K562 (cell line): ENCODE data around the gene ZNF428. TPM values are rescaled to one million over a fixed set of nuclear protein-coding genes. Genes with fewer than 3 reads are reported as not detected.

Experiments used
- MGA ChIP-seq: fragments of 450-650 bp; IDR thresholded peaks from 2 replicates; pipeline ENCODE4 v1.6.1; 2016; ENCODE audit warnings: mild to moderate bottlenecking, moderate library complexity
- polyA plus RNA-seq, 8 experiments: library from polyadenylated mRNA; depleted of rRNA in 4 of 8; stranded (reverse) in 5 of 8; unstranded in 3 of 8; fragments of >200 nt; fragmentation: Nextera tagmentation in 2 of 8; fragmentation: Illumina TruSeq in 1 of 8; extraction: Ambion mirVana in 2 of 8; extraction: Trizol in 1 of 8; gene quantifications; 2 replicates each; pipeline versions ENCODE4 v1.2.1 to v1.2.3, GENCODE V29; 2011 to 2014; ENCODE audit warnings: inconsistent platforms in 1 of 8, missing spikeins in 1 of 8
- total RNA-seq, 7 experiments: library from RNA; depleted of rRNA in 6 of 7; stranded (reverse); fragments of >200 nt in 6 of 7; fragmentation: Illumina TruSeq in 2 of 7; extraction: Trizol in 2 of 7; gene quantifications; 2 replicates each; pipeline versions ENCODE4 v1.2.1 to v1.2.3, GENCODE V29; 2011 to 2021; ENCODE audit warnings: low replicate concordance in 1 of 7
- TF ChIP-seq, protein P1 (sequence below): sonication (generic); formaldehyde crosslinking; IDR thresholded peaks from 2 replicates; pipeline ENCODE4 v1.9.0; 2022; ENCODE audit warnings: mild to moderate bottlenecking, missing genetic modification reagents

The ZNF428 gene
- total and polyA plus RNA-seq, 9 of the 15 experiments (the other 6 are each of a cell fraction or from before 2014, with no cell fraction given), result 0.15 to 85.7 (median 15.9) TPM

DNA sequence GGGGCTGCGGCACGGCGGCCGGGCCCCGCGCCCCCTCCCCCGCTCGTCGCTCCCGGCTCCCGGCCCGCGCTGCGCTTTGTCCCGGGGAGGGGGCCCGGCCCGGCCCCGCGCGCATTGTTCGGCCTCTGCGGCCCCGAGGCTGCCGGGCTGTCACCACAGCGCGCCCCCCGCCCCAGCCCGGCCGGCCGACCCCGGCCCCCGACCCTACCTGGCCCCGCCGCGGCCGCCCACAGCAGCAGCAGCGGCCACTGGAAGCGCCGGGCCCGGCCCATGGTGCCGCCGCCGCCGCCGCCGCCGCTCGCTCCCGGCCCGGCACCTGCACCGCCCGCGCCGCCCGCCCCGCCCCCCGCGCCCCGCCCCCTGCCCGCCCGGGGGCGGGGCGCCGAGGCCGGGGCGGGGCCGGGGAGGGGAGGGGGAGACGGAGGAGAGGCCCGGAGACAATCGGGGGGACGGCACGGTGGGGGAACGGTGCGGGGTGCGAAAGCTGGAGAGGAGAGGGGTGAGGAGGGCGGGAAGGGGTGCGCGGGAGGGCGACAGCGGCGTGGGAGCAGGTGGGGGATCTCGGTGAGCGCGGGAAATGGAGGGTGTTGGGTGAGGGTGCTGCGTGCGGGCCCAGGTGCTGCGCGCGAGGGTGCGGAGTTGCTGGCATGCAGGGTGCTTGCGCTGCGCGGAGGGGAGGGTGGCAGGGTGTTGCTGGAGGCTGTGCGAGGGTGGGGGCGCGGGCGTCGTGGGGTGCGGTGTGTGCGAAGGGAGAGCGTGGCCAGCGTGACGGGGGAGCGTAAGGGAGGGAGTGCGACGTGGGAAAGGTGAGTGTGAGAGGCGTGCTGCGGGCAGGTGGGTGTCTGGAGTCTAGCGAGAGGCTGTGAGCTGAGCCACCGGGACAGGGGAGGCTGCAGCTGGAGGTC, 20.3 kb upstream of the ZNF428 start, which contains the start of gene CADM4 (continued):
- peak; percentile 98 for TF ChIP-seq MGA
- TF ChIP-seq, protein P1, sequence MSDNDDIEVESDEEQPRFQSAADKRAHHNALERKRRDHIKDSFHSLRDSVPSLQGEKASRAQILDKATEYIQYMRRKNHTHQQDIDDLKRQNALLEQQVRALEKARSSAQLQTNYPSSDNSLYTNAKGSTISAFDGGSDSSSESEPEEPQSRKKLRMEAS (CRISPR knock-in tag), result peak; percentile 86
- TF ChIP-seq, all 486 proteins: peak for 55
